Osteocyte (in vitro differentiated cells): ENCODE measurements around the gene CRIP3. TPM values are rescaled to one million over a fixed set of nuclear protein-coding genes. Genes with fewer than 3 reads are reported as not detected.

Source experiments
- DNase-seq: peaks from one replicate; pipeline ENCODE4 v3.0.0; 2021; ENCODE audit warnings: mixed read lengths; ENCODE audit not compliant: unreplicated experiment; ENCODE audit errors: extremely low spot score
- H3K27ac Mint-ChIP-seq: one replicate; pipeline ENCODE4 v1.8.0; 2021; ENCODE audit warnings: mild to moderate bottlenecking, mixed read lengths; ENCODE audit not compliant: unreplicated experiment
- H3K27me3 Mint-ChIP-seq: one replicate; pipeline ENCODE4 v1.8.0; 2021; ENCODE audit warnings: mixed read lengths; ENCODE audit not compliant: unreplicated experiment
- H3K36me3 Mint-ChIP-seq: one replicate; pipeline ENCODE4 v1.8.0; 2021; ENCODE audit warnings: mixed read lengths; ENCODE audit not compliant: unreplicated experiment
- H3K4me1 Mint-ChIP-seq: one replicate; pipeline ENCODE4 v1.8.0; 2021; ENCODE audit warnings: mixed read lengths; ENCODE audit not compliant: unreplicated experiment
- H3K4me3 Mint-ChIP-seq: one replicate; pipeline ENCODE4 v1.8.0; 2021; ENCODE audit warnings: mild to moderate bottlenecking, moderate library complexity, mixed read lengths; ENCODE audit not compliant: unreplicated experiment
- H3K9me3 Mint-ChIP-seq: one replicate; pipeline ENCODE4 v1.8.0; 2021; ENCODE audit warnings: mixed read lengths; ENCODE audit not compliant: unreplicated experiment
- CTCF ChIP-seq: fragments of 200-600 bp; sonication (generic); IDR thresholded peaks from 2 replicates; pipeline ENCODE4 v1.5.0; 2021; ENCODE audit warnings: antibody characterized with exemption, mild to moderate bottlenecking, moderate library complexity
- total RNA-seq: library from RNA; stranded (reverse); gene quantifications from 2 replicates; pipeline ENCODE4 v1.2.1, GENCODE V29; 2021

Gene CRIP3
- total RNA-seq, 1 donor from 2014 or later = 1.8 TPM

GRCh38 chr6:43302126-43302525 lies 6.5 kb downstream of the CRIP3 start:
- no peaks in the 10 kb centered on the region for H3K36me3 Mint-ChIP-seq
- DNase-seq = peak; percentile 83
- TF ChIP-seq CTCF = no peak
- H3K4me1 Mint-ChIP-seq = no peaks in the 10 kb centered on the region
- H3K4me3 Mint-ChIP-seq = no peak overlapping the region
- H3K27ac Mint-ChIP-seq = no peak overlapping the region
- no peaks in the 10 kb centered on the region for H3K9me3 Mint-ChIP-seq
- peaks cover 25% of the 10 kb centered on the region for H3K27me3 Mint-ChIP-seq

GRCh38 chr6:43301081-43301870 lies 7.3 kb downstream of the CRIP3 start:
- H3K27me3 Mint-ChIP-seq = peaks cover 30% of the 10 kb centered on the region
- TF ChIP-seq CTCF = no peak
- H3K36me3 Mint-ChIP-seq = no peaks in the 10 kb centered on the region
- no peak overlapping the region for H3K27ac Mint-ChIP-seq
- peak; percentile 79 for DNase-seq
- no peaks in the 10 kb centered on the region for H3K9me3 Mint-ChIP-seq
- no peaks in the 10 kb centered on the region for H3K4me1 Mint-ChIP-seq
- no peak overlapping the region for H3K4me3 Mint-ChIP-seq

- no peak overlapping the region for H3K4me3 Mint-ChIP-seq
- H3K36me3 Mint-ChIP-seq = no peaks in the 10 kb centered on the region
- TF ChIP-seq CTCF = no peak
- no peaks in the 10 kb centered on the region for H3K9me3 Mint-ChIP-seq
- no peak overlapping the region for H3K27ac Mint-ChIP-seq
- H3K4me1 Mint-ChIP-seq = no peaks in the 10 kb centered on the region
- peaks cover 30% of the 10 kb centered on the region for H3K27me3 Mint-ChIP-seq
- DNase-seq = no peak
These were observed 9.0 kb downstream of the CRIP3 start for GRCh38 chr6:43299338-43300293.

GRCh38 chr6:43298565-43299337 lies 9.9 kb downstream of the CRIP3 start:
- Mint-ChIP-seq H3K4me3 (no peak overlapping the region), H3K36me3 (no peaks in the 10 kb centered on the region), H3K27ac (no peak overlapping the region), H3K9me3 (no peaks in the 10 kb centered on the region), H3K4me1 (no peaks in the 10 kb centered on the region), H3K27me3 (peaks cover 30% of the 10 kb centered on the region)
- no peak for TF ChIP-seq CTCF
- DNase-seq = no peak
